K562 (cell line): ENCODE measurements around the gene RNASET2. TPM values are rescaled to one million over a fixed set of nuclear protein-coding genes. Genes with fewer than 3 reads are reported as not detected.
A peak's percentile ranks its signal among the peaks of the same experiment; 100 is the strongest.

Experiments
- ATF7 ChIP-seq: fragments of 450-650 bp; IDR thresholded peaks from 2 replicates; pipeline ENCODE4 v1.7.1; 2014; ENCODE audit warnings: mild to moderate bottlenecking, moderate library complexity
- CHD4 ChIP-seq: fragments of 200-600 bp; sonication (generic); IDR thresholded peaks from 3 replicates; pipeline ENCODE4 v1.6.1; 2012; ENCODE audit warnings: low read depth, mild to moderate bottlenecking, mixed read lengths, low read length, inconsistent platforms; ENCODE audit not compliant: insufficient read depth, insufficient replicate concordance, poor library complexity, severe bottlenecking
- HBP1 ChIP-seq: fragments of 450-650 bp; formaldehyde crosslinking; IDR thresholded peaks from 2 replicates; pipeline ENCODE4 v1.4.0; 2022; ENCODE audit warnings: missing genetic modification characterization
- JUN ChIP-seq, 2 experiments: sonication (generic) in 1 of 2; formaldehyde crosslinking in 1 of 2; IDR thresholded peaks; 2 replicates each; pipeline versions ENCODE4 v1.6.1 to v1.8.0; 2012 to 2022; ENCODE audit warnings: borderline replicate concordance in 2 of 2, mild to moderate bottlenecking in 2 of 2, improper control_type of control experiment in 1 of 2, low read depth in 1 of 2, low read length in 1 of 2, missing genetic modification reagents in 1 of 2
- MAZ ChIP-seq, 2 experiments: fragments of 450-650 bp in 1 of 2; sonication (generic) in 1 of 2; formaldehyde crosslinking; IDR thresholded peaks in 1 of 2; conservative IDR thresholded peaks in 1 of 2; 2 replicates each; pipeline versions ENCODE4 v1.4.0 to v1.5.0; 2020; ENCODE audit warnings: mild to moderate bottlenecking in 1 of 2, missing genetic modification reagents in 1 of 2
- PML ChIP-seq: IDR thresholded peaks from 2 replicates; pipeline ENCODE4 v1.6.1; 2012; ENCODE audit warnings: low read length, inconsistent platforms
- SAP30 ChIP-seq: fragments of 200-600 bp; sonication (generic); IDR thresholded peaks from 2 replicates; pipeline ENCODE4 v1.6.1; 2012; ENCODE audit warnings: borderline replicate concordance, low read depth, mild to moderate bottlenecking, moderate library complexity, low read length, control low read depth, inconsistent platforms; ENCODE audit not compliant: insufficient read depth, poor library complexity, severe bottlenecking
- TAF15 ChIP-seq: fragments of 200-400 bp; formaldehyde crosslinking; IDR thresholded peaks from 2 replicates; pipeline ENCODE4 v1.6.1; 2017; ENCODE audit warnings: mild to moderate bottlenecking, low read depth, low read length, moderate library complexity
- ZNF24 ChIP-seq: fragments of 450-650 bp; IDR thresholded peaks from 2 replicates; pipeline ENCODE4 v1.6.1; 2016
- ZNF512 ChIP-seq: IDR thresholded peaks from 2 replicates; pipeline ENCODE4 v1.6.1; 2016; ENCODE audit warnings: missing genetic modification characterization, missing compliant biosample characterization
- ZNF780A ChIP-seq: fragments of 250-450 bp; sonication (Bioruptor Pico); IDR thresholded peaks from 2 replicates; pipeline ENCODE4 v1.5.0; 2021; ENCODE audit warnings: mild to moderate bottlenecking
- ZNF830 ChIP-seq: fragments of 250-450 bp; sonication (Bioruptor Pico); IDR thresholded peaks from 2 replicates; pipeline ENCODE4 v1.5.0; 2021; ENCODE audit warnings: mild to moderate bottlenecking
- polyA plus RNA-seq, 8 experiments: library from polyadenylated mRNA; depleted of rRNA in 4 of 8; stranded (reverse) in 5 of 8; unstranded in 3 of 8; fragments of >200 nt; fragmentation: Nextera tagmentation in 2 of 8; fragmentation: Illumina TruSeq in 1 of 8; extraction: Ambion mirVana in 2 of 8; extraction: Trizol in 1 of 8; gene quantifications; 2 replicates each; pipeline versions ENCODE4 v1.2.1 to v1.2.3, GENCODE V29; 2011 to 2014; ENCODE audit warnings: inconsistent platforms in 1 of 8, missing spikeins in 1 of 8
- total RNA-seq, 7 experiments: library from RNA; depleted of rRNA in 6 of 7; stranded (reverse); fragments of >200 nt in 6 of 7; fragmentation: Illumina TruSeq in 2 of 7; extraction: Trizol in 2 of 7; gene quantifications; 2 replicates each; pipeline versions ENCODE4 v1.2.1 to v1.2.3, GENCODE V29; 2011 to 2021; ENCODE audit warnings: low replicate concordance in 1 of 7
- TF ChIP-seq, protein P1 (sequence below), 2 experiments: fragments of 200-800 bp in 1 of 2; sonication (Bioruptor generic) in 1 of 2; sonication (generic) in 1 of 2; formaldehyde crosslinking in 1 of 2; IDR thresholded peaks in 1 of 2; conservative IDR thresholded peaks in 1 of 2; 2 replicates each; pipeline versions ENCODE4 v1.5.0 to v1.6.1; 2016 to 2020; ENCODE audit warnings: missing compliant biosample characterization in 1 of 2, missing genetic modification characterization in 1 of 2, missing genetic modification reagents in 1 of 2

RNASET2 gene
- total and polyA plus RNA-seq, 9 of the 15 experiments (the other 6 are each of a cell fraction or from before 2014, with no cell fraction given), result 7.4 to 141 (median 91.3) TPM

GRCh38 chr6:166999145-166999883, 43.0 kb upstream of the RNASET2 start, which contains the start of gene CEP43 (continued):
- TF ChIP-seq JUN (IDR thresholded peaks at IDR 0.05; ENCODE audit: borderline replicate concordance, low read depth, low read length) (0 out of 2 replicates have a peak, but pooled peaks have one; percentile 17), JUN (CRISPR knock-in tag; IDR thresholded peaks at IDR 0.05; ENCODE audit: borderline replicate concordance) (0 out of 2 replicates have a peak, but pooled peaks have one; percentile 24), PML (0 out of 2 replicates have a peak, but pooled peaks have one; percentile 20), TAF15 (peak; percentile 78; the same call in 1 of the 2 replicates), HBP1 (CRISPR knock-in tag) (no peak), ZNF830 (CRISPR knock-in tag) (peak; percentile 65; the same call in 1 of the 2 replicates), ZNF24 (peak; percentile 100), ZNF512 (tag) (no peak), MAZ (CRISPR knock-in tag; conservative IDR thresholded peaks at IDR 0.05 in 1 of 2, IDR thresholded peaks at IDR 0.05 in 1 of 2) (peak; percentile 37 to 60; a peak in 2 of 4 replicates), ZNF780A (no peak), ATF7 (peak; percentile 66; the same call in 1 of the 2 replicates), SAP30 (peak; percentile 95), CHD4 (no peak)
- TF ChIP-seq, protein P1, sequence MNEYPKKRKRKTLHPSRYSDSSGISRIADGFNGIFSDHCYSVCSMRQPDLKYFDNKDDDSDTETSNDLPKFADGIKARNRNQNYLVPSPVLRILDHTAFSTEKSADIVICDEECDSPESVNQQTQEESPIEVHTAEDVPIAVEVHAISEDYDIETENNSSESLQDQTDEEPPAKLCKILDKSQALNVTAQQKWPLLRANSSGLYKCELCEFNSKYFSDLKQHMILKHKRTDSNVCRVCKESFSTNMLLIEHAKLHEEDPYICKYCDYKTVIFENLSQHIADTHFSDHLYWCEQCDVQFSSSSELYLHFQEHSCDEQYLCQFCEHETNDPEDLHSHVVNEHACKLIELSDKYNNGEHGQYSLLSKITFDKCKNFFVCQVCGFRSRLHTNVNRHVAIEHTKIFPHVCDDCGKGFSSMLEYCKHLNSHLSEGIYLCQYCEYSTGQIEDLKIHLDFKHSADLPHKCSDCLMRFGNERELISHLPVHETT (CRISPR knock-in tag; conservative IDR thresholded peaks at IDR 0.05 in 1 of 2, IDR thresholded peaks at IDR 0.05 in 1 of 2), result peak in 1 of 2 experiments; percentile 47; a peak in 1 of 4 replicates
